H1 (cell line): ENCODE results near the gene TXNDC15.

Source experiments
- CTBP2 ChIP-seq: IDR thresholded peaks from 2 replicates; pipeline ENCODE4 v1.7.0; 2011; ENCODE audit warnings: borderline replicate concordance, mild to moderate bottlenecking, moderate library complexity, mixed read lengths, low read length; ENCODE audit not compliant: insufficient read depth, insufficient read length
- CTCF ChIP-seq, 3 experiments: IDR thresholded peaks; 1 replicate in 2 of 3; 2 replicates in 1 of 3; pipeline versions ENCODE4 v1.5.1 to v1.6.1; 2011; ENCODE audit warnings: low read length in 3 of 3, mild to moderate bottlenecking in 3 of 3, inconsistent platforms in 2 of 3, low read depth in 1 of 3, moderate library complexity in 1 of 3; ENCODE audit not compliant: insufficient read depth in 1 of 3; ENCODE audit errors: control extremely low read depth in 1 of 3
- EGR1 ChIP-seq: IDR thresholded peaks from 2 replicates; pipeline ENCODE4 v1.6.1; 2011; ENCODE audit warnings: low read depth, low read length, borderline replicate concordance
- EZH2 ChIP-seq: fragments of 200-600 bp; sonication (generic); IDR thresholded peaks from 2 replicates; pipeline ENCODE4 v1.7.1; 2012; ENCODE audit warnings: low read depth, mild to moderate bottlenecking, moderate library complexity, low read length, inconsistent platforms; ENCODE audit not compliant: severe bottlenecking
- KDM5A ChIP-seq: fragments of 200-600 bp; IDR thresholded peaks from 2 replicates; pipeline ENCODE4 v1.7.1; 2012; ENCODE audit warnings: mild to moderate bottlenecking, low read length, inconsistent platforms, mixed read lengths
- MAX ChIP-seq: IDR thresholded peaks from 2 replicates; pipeline ENCODE4 v1.6.1; 2012; ENCODE audit warnings: inconsistent platforms
- POLR2A ChIP-seq, 2 experiments: IDR thresholded peaks; 1 replicate in 1 of 2; 2 replicates in 1 of 2; pipeline ENCODE4 v1.6.1; 2011; ENCODE audit warnings: low read depth in 2 of 2, low read length in 2 of 2, mild to moderate bottlenecking in 2 of 2; ENCODE audit errors: control extremely low read depth in 1 of 2
- SIN3A ChIP-seq, 2 experiments: IDR thresholded peaks in 1 of 2; conservative IDR thresholded peaks in 1 of 2; 2 replicates each; pipeline ENCODE4 v1.6.1; 2011 to 2012; ENCODE audit warnings: low read length in 2 of 2, improper control_type of control experiment in 1 of 2, low read depth in 1 of 2, mild to moderate bottlenecking in 1 of 2
- SP1 ChIP-seq: IDR thresholded peaks from 2 replicates; pipeline ENCODE4 v1.6.1; 2011; ENCODE audit warnings: low read depth, low read length
- ZNF274 ChIP-seq: IDR thresholded peaks from 2 replicates; pipeline ENCODE4 v1.7.0; 2012; ENCODE audit warnings: low read length, borderline replicate concordance; ENCODE audit errors: extremely low read depth

- TF ChIP-seq SIN3A (conservative IDR thresholded peaks at IDR 0.05 in 1 of 2, IDR thresholded peaks at IDR 0.05 in 1 of 2; ENCODE audit: low read depth in 1 of 2, low read length in 2 of 2) (no peak), EGR1 (no peak), ZNF274 (no peak), CTCF (IDR thresholded peaks at IDR 0.05; ENCODE audit: control extremely low read depth in 1 of 3, insufficient read depth in 1 of 3, low read depth in 1 of 3, low read length in 3 of 3) (no peak), SP1 (no peak), MAX (no peak), EZH2 (no peak), KDM5A (no peak), CTBP2 (no peak), POLR2A (IDR thresholded peaks at IDR 0.05; ENCODE audit: control extremely low read depth in 1 of 2, low read depth in 2 of 2, low read length in 2 of 2) (no peak)
Measured at GRCh38 chr5:134874831-134875655, 872 bp downstream of the TXNDC15 start.
